Loucy (cell line): ENCODE data around the gene CDK19.

Experiments used
- H2AFZ ChIP-seq: fragments of 200-600 bp; sonication (generic); 2 replicates; pipeline ENCODE4 v1.6.0; 2016; ENCODE audit warnings: antibody characterized with exemption, mild to moderate bottlenecking, low read length, moderate library complexity
- H3F3A ChIP-seq: fragments of 200-600 bp; 2 replicates; pipeline ENCODE4 v1.6.0; 2016; ENCODE audit warnings: antibody characterized with exemption, low read depth, mild to moderate bottlenecking
- H3K27me3 ChIP-seq: fragments of 200-600 bp; sonication (generic); 2 replicates; pipeline ENCODE4 v1.6.1; 2014; ENCODE audit warnings: low read length, mild to moderate bottlenecking; ENCODE audit not compliant: insufficient read depth, poor library complexity, severe bottlenecking
- H3K36me3 ChIP-seq: fragments of 200-600 bp; sonication (generic); 2 replicates; pipeline ENCODE4 v1.6.1; 2016; ENCODE audit warnings: low read length; ENCODE audit not compliant: insufficient read depth
- H3K4me1 ChIP-seq: fragments of 200-600 bp; sonication (generic); 2 replicates; pipeline ENCODE4 v1.5.1; 2014; ENCODE audit warnings: low read length, mild to moderate bottlenecking; ENCODE audit not compliant: insufficient read depth, poor library complexity, severe bottlenecking
- H3K4me2 ChIP-seq: fragments of 200-600 bp; sonication (generic); 2 replicates; pipeline ENCODE4 v1.6.0; 2014; ENCODE audit warnings: antibody characterized with exemption, low read length, low read depth, mild to moderate bottlenecking; ENCODE audit not compliant: poor library complexity, severe bottlenecking
- H3K4me3 ChIP-seq: fragments of 200-600 bp; sonication (generic); 2 replicates; pipeline ENCODE4 v1.5.1; 2014; ENCODE audit warnings: low read length, mild to moderate bottlenecking, mixed read lengths; ENCODE audit not compliant: poor library complexity, severe bottlenecking
- H3K79me2 ChIP-seq: fragments of 200-600 bp; sonication (generic); 2 replicates; pipeline ENCODE4 v1.6.1; 2014; ENCODE audit warnings: low read length; ENCODE audit not compliant: insufficient read depth
- H3K9ac ChIP-seq: fragments of 200-600 bp; sonication (generic); 2 replicates; pipeline ENCODE4 v1.6.0; 2014; ENCODE audit warnings: mild to moderate bottlenecking, low read depth, low read length, moderate library complexity; ENCODE audit not compliant: poor library complexity, severe bottlenecking
- H3K9me2 ChIP-seq: fragments of 200-600 bp; sonication (generic); replicated peaks from 2 replicates; pipeline ENCODE4 v1.6.1; 2016; ENCODE audit warnings: low read depth, low read length, mixed read lengths
- H3K9me3 ChIP-seq: fragments of 200-600 bp; sonication (generic); 2 replicates; pipeline ENCODE4 v1.6.1; 2014; ENCODE audit warnings: mild to moderate bottlenecking, antibody characterized with exemption, low read length, low read depth; ENCODE audit not compliant: insufficient read depth
- H4K20me1 ChIP-seq: fragments of 200-600 bp; sonication (generic); 2 replicates; pipeline ENCODE4 v1.6.0; 2014; ENCODE audit warnings: antibody characterized with exemption, low read length, mild to moderate bottlenecking; ENCODE audit not compliant: insufficient read depth, poor library complexity, severe bottlenecking
- CTCF ChIP-seq: fragments of 200-600 bp; sonication (generic); conservative IDR thresholded peaks from 2 replicates; pipeline ENCODE4 v1.5.1; 2014; ENCODE audit warnings: mild to moderate bottlenecking, antibody characterized with exemption, low read length
- EZH2phosphoT487 ChIP-seq: fragments of 200-600 bp; IDR thresholded peaks from 2 replicates; pipeline ENCODE4 v1.6.1; 2018; ENCODE audit warnings: antibody characterized with exemption, mild to moderate bottlenecking, moderate library complexity, borderline replicate concordance

CDK19 gene

GRCh38 chr6:110858562-110859214 lies 43.4 kb upstream of the CDK19 start:
- Histone ChIP-seq H2AFZ (no peak overlapping the region), H3K4me2 (no peak overlapping the region), H3K27me3 (no peaks in the 10 kb centered on the region), H3K9me3 (no peaks in the 10 kb centered on the region), H3K4me3 (no peak overlapping the region), H4K20me1 (no peaks in the 10 kb centered on the region), H3K4me1 (no peaks in the 10 kb centered on the region), H3K9me2 (no peaks in the 10 kb centered on the region), H3K36me3 (no peaks in the 10 kb centered on the region), H3K79me2 (no peaks in the 10 kb centered on the region), H3F3A (no peaks in the 10 kb centered on the region), H3K9ac (no peak overlapping the region)
- no peak for TF ChIP-seq CTCF
- TF ChIP-seq EZH2phosphoT487 = no peak

DNA sequence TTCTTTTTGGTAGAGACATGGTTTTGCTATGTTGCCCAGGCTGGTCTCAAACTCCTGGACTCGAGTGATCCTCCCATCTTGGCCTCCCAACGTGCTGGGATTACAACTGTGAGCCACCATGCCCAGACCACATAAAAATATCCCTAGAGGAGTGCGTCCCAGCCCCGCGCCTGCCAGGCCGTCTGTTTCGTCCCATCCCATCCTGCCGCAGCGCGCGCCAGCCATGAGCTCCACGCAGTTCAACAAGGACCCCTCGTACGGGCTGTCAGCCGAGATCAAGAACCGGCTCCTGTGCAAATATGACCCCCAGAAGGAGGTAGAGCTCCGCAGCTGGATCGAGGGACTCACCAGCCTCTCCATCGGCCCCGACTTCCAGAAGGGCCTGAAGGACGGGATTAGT lies 42.7 kb upstream of the CDK19 start:
- no peak overlapping the region for H2AFZ ChIP-seq
- no peak overlapping the region for H3K4me3 ChIP-seq
- no peak overlapping the region for H3K4me2 ChIP-seq
- H3K4me1 ChIP-seq = no peaks in the 10 kb centered on the region
- no peak overlapping the region for H3K9ac ChIP-seq
- no peaks in the 10 kb centered on the region for H3K36me3 ChIP-seq
- H4K20me1 ChIP-seq = no peaks in the 10 kb centered on the region
- no peaks in the 10 kb centered on the region for H3K27me3 ChIP-seq
- H3K9me2 ChIP-seq = no peaks in the 10 kb centered on the region
- H3K79me2 ChIP-seq = no peaks in the 10 kb centered on the region
- TF ChIP-seq CTCF (no peak), EZH2phosphoT487 (no peak)
- no peaks in the 10 kb centered on the region for H3K9me3 ChIP-seq
- H3F3A ChIP-seq = no peaks in the 10 kb centered on the region

DNA sequence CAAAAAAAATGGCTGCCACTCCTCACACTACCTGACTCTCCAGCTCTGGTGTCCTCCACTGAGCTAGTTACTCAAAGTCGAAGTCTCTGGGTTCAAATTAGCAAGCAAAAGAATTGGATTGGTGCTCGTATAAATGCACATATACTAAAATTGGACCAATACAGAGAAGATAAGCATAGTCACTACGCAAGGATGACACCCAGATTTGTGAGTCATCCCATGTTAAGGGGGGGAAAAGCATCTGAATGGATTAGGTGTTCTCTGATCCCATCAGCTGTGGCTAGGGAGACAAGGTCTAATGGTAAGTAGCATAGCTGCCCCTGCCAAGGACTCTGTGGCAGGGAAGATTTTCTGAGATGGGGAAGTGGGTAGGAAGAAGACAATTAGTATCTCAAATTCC lies 41.0 kb upstream of the CDK19 start:
- Histone ChIP-seq H3K4me3 (no peak overlapping the region), H3K9me3 (no peaks in the 10 kb centered on the region), H3F3A (no peaks in the 10 kb centered on the region), H3K36me3 (no peaks in the 10 kb centered on the region), H4K20me1 (no peaks in the 10 kb centered on the region), H3K9me2 (no peaks in the 10 kb centered on the region), H3K4me1 (no peaks in the 10 kb centered on the region), H3K4me2 (no peak overlapping the region), H2AFZ (no peak overlapping the region), H3K27me3 (no peaks in the 10 kb centered on the region), H3K79me2 (no peaks in the 10 kb centered on the region), H3K9ac (no peak overlapping the region)
- TF ChIP-seq CTCF (no peak), EZH2phosphoT487 (no peak)
